NT2/D1 (cell line): ENCODE measurements around the gene DNASE2.

ENCODE experiments used
- DNase-seq: peaks from one replicate; pipeline ENCODE4 v3.0.0-alpha.2; 2011; ENCODE audit warnings: low read depth, low spot score
- H3K27me3 ChIP-seq: 2 replicates; pipeline ENCODE4 v1.6.0; 2011; ENCODE audit warnings: mild to moderate bottlenecking; ENCODE audit not compliant: insufficient read length, insufficient read depth
- H3K36me3 ChIP-seq: 2 replicates; pipeline ENCODE4 v1.6.1; 2011; ENCODE audit warnings: mild to moderate bottlenecking, low read length, mixed read lengths; ENCODE audit not compliant: insufficient read depth, insufficient read length
- H3K4me1 ChIP-seq: 2 replicates; pipeline ENCODE4 v1.5.1; 2011; ENCODE audit not compliant: insufficient read depth, insufficient read length
- H3K4me3 ChIP-seq: 2 replicates; pipeline ENCODE4 v1.5.1; 2011; ENCODE audit warnings: low read depth; ENCODE audit not compliant: insufficient read length
- H3K9ac ChIP-seq: 2 replicates; pipeline ENCODE4 v1.6.0; 2011; ENCODE audit warnings: low read depth; ENCODE audit not compliant: insufficient read length
- H3K9me3 ChIP-seq: 2 replicates; pipeline ENCODE4 v1.5.1; 2011; ENCODE audit warnings: mild to moderate bottlenecking, low read length; ENCODE audit not compliant: insufficient read depth
- SUZ12 ChIP-seq: IDR thresholded peaks from 2 replicates; pipeline ENCODE4 v1.6.1; 2011; ENCODE audit not compliant: insufficient read length, insufficient read depth; ENCODE audit errors: extremely low read depth
- YY1 ChIP-seq: IDR thresholded peaks from 2 replicates; pipeline ENCODE4 v1.6.1; 2011; ENCODE audit not compliant: insufficient read length, insufficient read depth
- ZNF274 ChIP-seq: IDR thresholded peaks from 2 replicates; pipeline ENCODE4 v1.6.1; 2011; ENCODE audit warnings: mild to moderate bottlenecking, low read depth, low read length

Gene DNASE2

GRCh38 chr19:12885749-12886650 is 4.8 kb upstream of the DNASE2 start:
- DNase-seq: no peak
- H3K4me1 ChIP-seq: peaks cover 3% of the 10 kb centered on the region
- H3K36me3 ChIP-seq: no peaks in the 10 kb centered on the region
- TF ChIP-seq YY1 (no peak), ZNF274 (no peak), SUZ12 (no peak)
- peak overlapping the region; percentile 73 for H3K9ac ChIP-seq
- peak overlapping the region; percentile 63 for H3K4me3 ChIP-seq
- peaks cover 16% of the 10 kb centered on the region for H3K9me3 ChIP-seq
- peaks cover 52% of the 10 kb centered on the region for H3K27me3 ChIP-seq

GRCh38 chr19:12884926-12885748 is 3.9 kb upstream of the DNASE2 start:
- no peaks in the 10 kb centered on the region for H3K36me3 ChIP-seq
- H3K27me3 ChIP-seq: peaks cover 60% of the 10 kb centered on the region
- DNase-seq: peak; percentile 91
- TF ChIP-seq YY1: no peak
- TF ChIP-seq ZNF274: no peak
- no peak for TF ChIP-seq SUZ12
- peaks cover 16% of the 10 kb centered on the region for H3K9me3 ChIP-seq
- peaks cover 3% of the 10 kb centered on the region for H3K4me1 ChIP-seq
- H3K4me3 ChIP-seq: peak overlapping the region; percentile 63
- peak overlapping the region; percentile 73 for H3K9ac ChIP-seq

- TF ChIP-seq SUZ12 (no peak), YY1 (no peak), ZNF274 (no peak)
- Histone ChIP-seq H3K9ac (peak overlapping the region; percentile 65), H3K4me3 (peak overlapping the region; percentile 63)
Observed at GRCh38 chr19:12884627-12884925, 3.3 kb upstream of the DNASE2 start.

GRCh38 chr19:12884202-12884601 is 3.0 kb upstream of the DNASE2 start:
- Histone ChIP-seq H3K27me3 (peaks cover 62% of the 10 kb centered on the region), H3K9ac (no peak overlapping the region), H3K4me3 (no peak overlapping the region), H3K36me3 (no peaks in the 10 kb centered on the region), H3K9me3 (peaks cover 16% of the 10 kb centered on the region), H3K4me1 (peaks cover 3% of the 10 kb centered on the region)
- DNase-seq: no peak
- no peak for TF ChIP-seq ZNF274

More at GRCh38 chr19:12884627-12884925, 3.3 kb upstream of the DNASE2 start:
- peaks cover 62% of the 10 kb centered on the region for H3K27me3 ChIP-seq
- no peak for DNase-seq
- H3K9me3 ChIP-seq: peaks cover 16% of the 10 kb centered on the region
- H3K4me1 ChIP-seq: peaks cover 3% of the 10 kb centered on the region
- no peaks in the 10 kb centered on the region for H3K36me3 ChIP-seq

GRCh38 chr19:12882589-12882988 is 1.3 kb upstream of the DNASE2 start:
- H3K9me3 ChIP-seq: peaks cover 16% of the 10 kb centered on the region

GRCh38 chr19:12880551-12881171 is 588 bp downstream of the DNASE2 start:
- TF ChIP-seq YY1: no peak
- no peak for TF ChIP-seq SUZ12
- no peak for TF ChIP-seq ZNF274
- Histone ChIP-seq H3K9ac (peak overlapping the region; percentile 82), H3K36me3 (no peaks in the 10 kb centered on the region), H3K4me3 (peak overlapping the region; percentile 78), H3K27me3 (peaks cover 27% of the 10 kb centered on the region), H3K9me3 (peaks cover 16% of the 10 kb centered on the region), H3K4me1 (peaks cover 3% of the 10 kb centered on the region)
- no peak for DNase-seq

More at GRCh38 chr19:12882589-12882988, 1.3 kb upstream of the DNASE2 start:
- no peak for DNase-seq
- Histone ChIP-seq H3K36me3 (no peaks in the 10 kb centered on the region), H3K4me1 (peaks cover 3% of the 10 kb centered on the region), H3K4me3 (no peak overlapping the region), H3K9ac (no peak overlapping the region), H3K27me3 (peaks cover 46% of the 10 kb centered on the region)
- no peak for TF ChIP-seq YY1
- TF ChIP-seq SUZ12: no peak
- no peak for TF ChIP-seq ZNF274
